GM18520 (cell line): ENCODE measurements around the gene HYAL1.
"Not testable (repeated sequence)": the region's sequence is repeated elsewhere in the genome, so short reads cannot be mapped to it uniquely, and the experiment has no call there.

Source experiments
- ATAC-seq: cut with Tn5 transposase; IDR thresholded peaks from one replicate; pipeline ENCODE4 v1.9.1; 2021; ENCODE audit not compliant: unreplicated experiment

The HYAL1 gene

GRCh38 chr3:50274371-50275104, 28.8 kb downstream of the HYAL1 start:
- no peak for ATAC-seq

GRCh38 chr3:50273689-50274065, 29.7 kb downstream of the HYAL1 start:
- no peak for ATAC-seq

- peak; percentile 69 for ATAC-seq
These were observed 30.3 kb downstream of the HYAL1 start for GRCh38 chr3:50272911-50273688.

GRCh38 chr3:50272538-50272910, 30.9 kb downstream of the HYAL1 start:
- ATAC-seq: not testable (repeated sequence)

GRCh38 chr3:50271314-50271936, 31.9 kb downstream of the HYAL1 start:
- no peak for ATAC-seq

GRCh38 chr3:50270422-50271224, 32.8 kb downstream of the HYAL1 start:
- ATAC-seq: no peak

DNA sequence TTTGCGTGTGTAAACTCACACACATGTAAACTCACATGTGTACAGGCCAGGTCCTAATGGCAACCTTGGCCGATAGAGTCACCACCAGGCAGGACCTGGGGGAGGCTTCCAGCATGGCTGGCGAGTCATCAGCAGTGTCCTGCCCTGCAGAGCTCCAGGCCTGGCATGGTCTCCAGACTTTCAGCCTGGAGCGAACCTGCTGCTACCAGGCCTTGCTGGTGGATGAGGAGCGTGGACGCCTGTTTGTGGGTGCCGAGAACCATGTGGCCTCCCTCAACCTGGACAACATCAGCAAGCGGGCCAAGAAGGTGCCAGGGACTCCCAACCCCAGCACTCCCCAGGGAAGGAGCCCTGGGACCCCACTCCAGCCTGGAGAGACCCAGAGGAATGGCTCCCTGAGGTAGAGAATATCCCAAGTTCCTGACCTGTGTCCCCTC, 33.4 kb downstream of the HYAL1 start:
- ATAC-seq: no peak

DNA sequence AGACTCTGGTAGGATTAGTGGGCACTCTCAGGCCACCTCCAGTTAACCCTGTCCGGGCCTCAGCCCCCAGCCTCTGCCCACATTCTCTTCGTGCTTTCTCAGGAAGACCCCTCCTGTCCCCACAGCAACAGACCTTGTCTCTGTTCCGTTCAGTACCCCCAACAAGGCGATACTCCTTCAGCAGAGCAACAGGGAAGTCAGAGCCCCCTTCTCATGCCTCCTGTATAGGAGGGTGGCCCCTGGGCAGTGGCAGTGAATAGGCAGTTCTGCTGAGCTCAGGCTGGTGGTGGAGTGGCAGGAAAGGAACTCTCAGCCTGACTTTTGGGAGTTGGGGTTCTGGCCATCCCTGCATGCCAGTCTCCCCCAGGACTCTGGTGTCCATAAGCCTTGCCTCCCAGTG, 33.9 kb downstream of the HYAL1 start:
- no peak for ATAC-seq

- ATAC-seq: no peak
These were observed 34.5 kb downstream of the HYAL1 start, which contains the start of gene SEMA3B for GRCh38 chr3:50268703-50269451. SEMA3B (plus strand) TSS chr3:50269147; CDS start chr3:50269241, 94 bp downstream.

DNA sequence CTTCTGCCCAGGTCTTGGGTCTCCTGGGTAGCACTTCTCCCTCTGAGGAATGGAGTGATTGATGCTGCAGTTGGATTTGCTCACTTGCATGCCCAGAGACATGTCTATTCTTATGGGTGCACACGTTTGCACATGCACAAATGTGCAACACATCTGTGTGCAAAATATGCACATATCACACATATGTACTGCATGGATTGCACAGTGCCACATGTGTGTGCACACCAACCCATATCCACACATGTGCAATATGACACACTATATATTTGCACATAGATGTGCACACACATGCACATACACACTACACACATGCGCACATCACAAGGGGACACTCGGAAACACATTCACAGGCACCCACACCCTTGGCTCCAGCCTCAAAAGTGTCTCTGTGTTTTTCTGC, 35.1 kb downstream of the HYAL1 start:
- ATAC-seq: no peak

DNA sequence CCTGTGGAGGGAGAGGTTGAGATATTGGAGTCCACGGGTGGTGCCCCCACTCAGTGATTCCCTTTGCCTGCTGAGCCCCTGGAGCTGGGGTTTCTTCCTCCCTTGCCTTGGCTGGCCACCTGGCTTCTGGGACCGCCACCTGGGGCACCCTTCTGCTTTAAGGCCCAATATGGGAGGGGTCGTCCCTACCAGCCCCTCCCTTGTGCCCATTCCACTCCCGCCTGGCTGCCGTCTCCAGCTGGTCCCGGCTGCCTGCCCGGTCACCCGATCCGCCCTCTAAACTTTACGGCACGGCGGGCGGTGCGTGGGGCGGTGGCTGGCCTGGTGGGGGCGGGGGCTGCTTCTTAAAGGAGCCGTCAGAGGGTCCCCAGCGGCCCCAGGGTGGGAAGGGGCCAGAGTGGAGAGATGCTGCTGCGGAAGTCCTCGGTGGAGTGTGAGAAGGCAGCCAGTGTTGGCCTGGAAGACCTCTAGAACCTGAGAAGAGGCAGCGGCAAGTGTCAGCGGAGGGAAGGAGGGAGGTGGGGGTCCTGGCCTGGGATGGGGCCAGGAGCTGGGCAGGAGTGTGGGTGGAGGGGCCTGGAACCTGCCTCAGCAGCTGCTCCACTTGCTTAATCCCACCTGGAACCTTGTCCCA, 36.0 kb downstream of the HYAL1 start:
- no peak for ATAC-seq

GRCh38 chr3:50266836-50267235, 36.5 kb downstream of the HYAL1 start:
- no peak for ATAC-seq

DNA sequence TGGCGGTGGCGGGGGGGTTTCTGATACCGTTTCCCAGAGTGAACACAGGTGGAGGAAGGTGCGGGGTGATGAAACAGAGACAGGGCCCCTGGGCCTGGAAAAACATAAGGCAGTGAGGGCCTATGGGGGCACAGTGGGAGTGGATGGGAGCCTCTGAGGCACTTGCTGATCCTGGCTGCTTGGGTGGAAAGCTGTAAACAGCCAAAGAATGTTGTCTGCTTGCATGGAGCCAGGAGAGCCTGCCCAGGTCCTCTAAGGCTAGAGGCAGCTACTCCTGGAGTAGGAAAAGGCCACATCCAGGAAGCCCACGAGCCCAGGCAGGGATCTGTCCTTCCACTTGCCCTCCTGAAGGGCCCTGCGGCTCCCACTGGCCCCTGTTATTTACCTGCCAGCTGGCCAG, 37.4 kb downstream of the HYAL1 start:
- no peak for ATAC-seq

DNA sequence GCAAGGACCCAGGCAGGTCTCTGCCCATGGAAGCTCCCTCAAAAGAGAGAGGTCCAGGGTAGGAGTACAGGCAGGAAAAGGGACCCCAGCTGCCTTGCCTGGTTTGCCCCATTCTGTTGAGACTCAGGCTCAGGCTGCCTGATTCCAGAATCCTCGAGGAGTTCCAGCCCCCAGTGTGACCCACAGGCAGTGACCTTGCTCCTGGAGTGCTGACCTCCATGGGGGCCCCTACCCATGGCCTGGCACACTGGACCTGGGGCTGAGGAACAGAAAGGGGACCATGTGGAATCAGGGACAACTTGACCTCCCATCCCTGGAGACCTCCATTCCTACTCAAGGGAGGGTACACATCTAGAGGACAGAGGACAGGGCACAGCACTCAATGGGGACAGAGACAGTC, 37.8 kb downstream of the HYAL1 start:
- no peak for ATAC-seq

DNA sequence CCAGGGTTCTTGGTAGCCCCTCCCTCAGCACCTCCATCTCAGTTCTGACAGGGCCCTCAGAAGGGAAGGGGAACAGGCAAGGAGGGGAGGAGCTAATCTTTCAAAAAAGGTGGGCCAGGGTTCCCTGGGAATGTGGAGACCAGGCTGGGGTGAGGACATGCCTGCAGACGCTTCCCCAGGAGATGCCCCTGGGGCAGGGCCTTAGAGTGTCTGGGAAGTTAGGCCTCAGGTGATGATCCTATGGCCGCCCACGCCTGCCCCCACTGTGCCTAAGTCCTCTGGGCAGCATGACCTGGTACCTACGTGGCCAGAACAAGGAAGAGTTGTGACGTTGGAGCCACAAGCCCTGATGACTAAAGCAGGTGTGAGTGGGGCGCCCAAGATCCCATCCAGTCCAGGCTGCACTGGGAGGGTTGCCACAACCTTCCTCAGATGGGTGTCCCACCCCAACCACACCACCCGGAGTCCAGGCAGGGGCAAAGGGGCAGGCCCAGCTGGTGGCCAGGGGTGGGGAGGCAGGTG, 38.3 kb downstream of the HYAL1 start:
- ATAC-seq: no peak

GRCh38 chr3:50264383-50264963, 38.9 kb downstream of the HYAL1 start:
- no peak for ATAC-seq

DNA sequence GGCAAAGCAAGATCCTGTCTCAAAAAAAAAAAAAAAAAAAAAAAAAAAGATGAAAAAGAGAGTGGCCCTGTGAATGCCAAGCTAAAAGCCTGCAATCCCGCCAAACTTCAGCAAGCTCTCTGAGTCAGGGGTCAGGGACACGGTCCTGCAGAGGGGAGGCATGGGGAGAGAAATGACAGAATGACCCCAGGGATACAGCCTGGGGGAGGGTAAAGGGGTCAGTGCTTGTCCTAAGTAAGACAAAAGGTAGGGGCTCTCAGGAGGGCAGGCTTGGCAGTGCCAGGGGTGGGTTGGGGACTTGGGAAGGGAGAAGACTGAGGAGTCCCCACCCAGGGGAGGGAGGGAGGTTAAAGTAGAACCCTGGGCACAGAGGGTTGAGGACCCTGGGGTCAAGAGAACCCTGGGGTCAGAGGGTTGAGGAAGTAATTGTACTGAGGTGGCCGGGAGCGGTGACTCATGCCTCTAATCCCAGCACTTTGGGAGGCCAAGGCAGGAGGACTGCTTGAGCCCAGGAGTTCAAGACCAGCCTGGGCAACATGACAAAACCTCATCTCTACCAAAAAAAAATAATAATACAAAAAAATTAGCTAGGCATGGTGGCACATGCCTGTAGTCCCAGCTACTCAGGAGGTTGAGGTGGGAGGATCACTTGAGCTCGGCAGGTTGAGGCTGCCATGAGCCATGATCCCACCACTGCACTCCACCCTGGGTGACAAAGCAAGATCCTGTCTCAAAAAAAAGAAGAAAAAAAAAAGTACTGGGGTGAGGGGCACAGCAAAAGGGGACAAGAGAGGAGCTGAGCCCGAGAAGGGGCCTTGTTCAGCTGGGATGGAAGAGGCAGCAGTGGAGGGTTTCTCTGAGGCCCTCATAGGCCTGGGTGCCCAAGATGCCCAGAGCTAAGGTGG, 39.6 kb downstream of the HYAL1 start:
- ATAC-seq: no peak

GRCh38 chr3:50262778-50263177, 40.6 kb downstream of the HYAL1 start:
- ATAC-seq: no peak
